22Rv1 (cell line): ENCODE results near the gene NECTIN1.

Experiments used
- ZFX ChIP-seq: fragments of 450-650 bp; IDR thresholded peaks from 2 replicates; pipeline ENCODE4 v1.6.1; 2017; ENCODE audit warnings: antibody characterized with exemption, borderline replicate concordance
- TF ChIP-seq, protein P1 (sequence below): fragments of 450-650 bp; IDR thresholded peaks from 2 replicates; pipeline ENCODE4 v1.5.1; 2017; ENCODE audit warnings: mild to moderate bottlenecking

DNA sequence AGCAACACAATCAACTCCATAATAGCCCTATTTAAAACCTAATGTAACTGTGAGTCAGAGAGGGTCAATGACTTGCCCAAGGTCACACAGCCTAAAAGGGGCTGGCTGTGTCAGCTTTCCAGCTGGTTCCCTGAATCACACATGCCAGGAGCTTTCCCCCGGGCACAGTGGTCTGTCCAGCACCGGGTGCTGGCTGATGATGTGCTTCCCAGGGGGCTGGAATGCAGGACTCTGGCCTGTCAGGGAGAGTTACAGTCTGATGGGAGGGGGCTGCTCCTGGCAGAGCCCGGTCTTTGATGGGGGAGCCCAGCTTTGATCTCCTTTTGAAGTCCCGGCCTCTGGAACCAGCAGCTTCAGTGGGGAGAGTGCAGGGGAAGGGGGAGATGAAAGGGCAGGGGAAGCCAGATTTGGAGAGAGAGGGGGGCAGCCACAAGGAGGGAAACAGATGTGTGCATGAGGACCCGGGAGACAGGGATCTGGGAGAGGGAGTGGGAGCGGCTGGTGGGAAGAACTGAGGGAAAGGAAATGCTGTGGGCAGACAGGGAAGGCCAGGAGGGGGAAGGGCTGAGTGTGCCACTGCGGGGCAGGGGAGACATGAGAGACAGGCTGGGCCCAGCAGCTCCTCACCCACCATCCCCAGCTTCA lies 102.7 kb downstream of the NECTIN1 start:
- TF ChIP-seq, protein P1, sequence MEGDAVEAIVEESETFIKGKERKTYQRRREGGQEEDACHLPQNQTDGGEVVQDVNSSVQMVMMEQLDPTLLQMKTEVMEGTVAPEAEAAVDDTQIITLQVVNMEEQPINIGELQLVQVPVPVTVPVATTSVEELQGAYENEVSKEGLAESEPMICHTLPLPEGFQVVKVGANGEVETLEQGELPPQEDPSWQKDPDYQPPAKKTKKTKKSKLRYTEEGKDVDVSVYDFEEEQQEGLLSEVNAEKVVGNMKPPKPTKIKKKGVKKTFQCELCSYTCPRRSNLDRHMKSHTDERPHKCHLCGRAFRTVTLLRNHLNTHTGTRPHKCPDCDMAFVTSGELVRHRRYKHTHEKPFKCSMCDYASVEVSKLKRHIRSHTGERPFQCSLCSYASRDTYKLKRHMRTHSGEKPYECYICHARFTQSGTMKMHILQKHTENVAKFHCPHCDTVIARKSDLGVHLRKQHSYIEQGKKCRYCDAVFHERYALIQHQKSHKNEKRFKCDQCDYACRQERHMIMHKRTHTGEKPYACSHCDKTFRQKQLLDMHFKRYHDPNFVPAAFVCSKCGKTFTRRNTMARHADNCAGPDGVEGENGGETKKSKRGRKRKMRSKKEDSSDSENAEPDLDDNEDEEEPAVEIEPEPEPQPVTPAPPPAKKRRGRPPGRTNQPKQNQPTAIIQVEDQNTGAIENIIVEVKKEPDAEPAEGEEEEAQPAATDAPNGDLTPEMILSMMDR = no peak
- no peak for TF ChIP-seq ZFX
